ENCODE results near the gene PM20D1. TPM values are rescaled to one million over a fixed set of nuclear protein-coding genes. Genes with fewer than 3 reads are reported as not detected.

Gene PM20D1
- total RNA-seq, 1 experiment from 2014 or later = 0.37 TPM

DNA sequence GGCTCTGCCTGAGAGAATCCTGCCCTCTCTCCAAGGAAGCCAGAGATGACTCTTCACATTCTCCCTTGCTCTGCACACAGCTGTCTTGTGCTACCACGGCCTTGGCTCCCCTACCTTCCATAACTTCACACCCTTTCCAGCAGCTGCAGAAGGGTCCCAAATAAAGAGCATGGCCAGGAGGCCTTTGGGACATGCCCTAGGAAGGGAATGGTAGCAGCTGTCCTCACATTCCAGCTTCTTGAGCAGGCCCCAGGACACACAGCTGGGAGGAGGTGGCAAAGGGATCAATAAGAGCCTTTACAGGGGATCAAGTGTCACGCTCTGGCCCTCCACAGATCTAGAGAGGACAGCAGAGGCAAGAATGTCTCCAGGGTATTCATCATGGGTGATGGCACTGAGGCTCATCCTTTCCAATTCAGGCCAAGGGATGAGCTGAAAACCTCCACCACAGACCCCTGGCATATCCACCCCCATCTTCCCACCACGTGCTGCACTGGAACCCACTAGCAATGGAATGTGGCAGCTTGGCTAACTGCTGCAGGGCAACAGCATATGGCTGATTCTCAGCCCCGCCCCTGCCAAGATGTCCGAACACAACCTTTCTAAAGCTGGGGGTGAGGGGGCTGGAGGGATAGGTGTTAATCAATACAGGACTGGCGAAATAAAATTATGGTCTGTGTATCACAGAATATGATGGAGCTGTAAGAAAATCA, 56.8 kb downstream of the PM20D1 start:
- Mint-ChIP-seq H3K4me1 (0 out of 2 replicates have a peak, but pooled peaks cover 6% of the 10 kb centered on the region), H3K27me3 (ENCODE audit: low read depth) (no peaks in the 10 kb centered on the region), H3K27ac (peak overlapping the region; percentile 76; the same call in 1 of the 2 replicates), H3K9me3 (no peaks in the 10 kb centered on the region), H3K4me3 (no peak overlapping the region), H3K36me3 (peaks cover 40% of the 10 kb centered on the region)
- DNase-seq (ENCODE audit: low spot score) (no peak), ATAC-seq (no peak)
- ChIA-PET POLR2A (interaction anchor here (0.5 kb wide), 1 partner anchor 581 kb away, joined by 4 read pairs; no protein-coding TSS in a partner anchor), CTCF (interaction anchor here (1.7 to 3.5 kb wide), 5 partner anchors 18 to 193 kb away, joined by 4 to 124 read pairs (median 21); no protein-coding TSS in a partner anchor)
- TF ChIP-seq MYBL2 (CRISPR knock-in tag; IDR thresholded peaks at IDR 0.05) (no peak), USF2 (CRISPR knock-in tag; IDR thresholded peaks at IDR 0.05) (no peak), NR1H2 (CRISPR knock-in tag; IDR thresholded peaks at IDR 0.05) (no peak), ATF1 (CRISPR knock-in tag; IDR thresholded peaks at IDR 0.05) (no peak), CBFB (CRISPR knock-in tag; IDR thresholded peaks at IDR 0.05; ENCODE audit: low read depth) (no peak), ZNF416 (CRISPR knock-in tag; IDR thresholded peaks at IDR 0.05) (no peak), ZNF317 (CRISPR knock-in tag; IDR thresholded peaks at IDR 0.05; ENCODE audit: borderline replicate concordance, low read depth) (no peak), PRDM15 (CRISPR knock-in tag; IDR thresholded peaks at IDR 0.05) (no peak), SMAD4 (CRISPR knock-in tag; IDR thresholded peaks at IDR 0.05) (no peak), ZNF423 (CRISPR knock-in tag; IDR thresholded peaks at IDR 0.05) (no peak)
- TF ChIP-seq, protein P1, sequence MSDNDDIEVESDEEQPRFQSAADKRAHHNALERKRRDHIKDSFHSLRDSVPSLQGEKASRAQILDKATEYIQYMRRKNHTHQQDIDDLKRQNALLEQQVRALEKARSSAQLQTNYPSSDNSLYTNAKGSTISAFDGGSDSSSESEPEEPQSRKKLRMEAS (CRISPR knock-in tag; IDR thresholded peaks at IDR 0.05) = no peak
- TF ChIP-seq, protein P2, sequence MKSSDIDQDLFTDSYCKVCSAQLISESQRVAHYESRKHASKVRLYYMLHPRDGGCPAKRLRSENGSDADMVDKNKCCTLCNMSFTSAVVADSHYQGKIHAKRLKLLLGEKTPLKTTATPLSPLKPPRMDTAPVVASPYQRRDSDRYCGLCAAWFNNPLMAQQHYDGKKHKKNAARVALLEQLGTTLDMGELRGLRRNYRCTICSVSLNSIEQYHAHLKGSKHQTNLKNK (CRISPR knock-in tag; IDR thresholded peaks at IDR 0.05) = no peak
- TF ChIP-seq, protein P3, sequence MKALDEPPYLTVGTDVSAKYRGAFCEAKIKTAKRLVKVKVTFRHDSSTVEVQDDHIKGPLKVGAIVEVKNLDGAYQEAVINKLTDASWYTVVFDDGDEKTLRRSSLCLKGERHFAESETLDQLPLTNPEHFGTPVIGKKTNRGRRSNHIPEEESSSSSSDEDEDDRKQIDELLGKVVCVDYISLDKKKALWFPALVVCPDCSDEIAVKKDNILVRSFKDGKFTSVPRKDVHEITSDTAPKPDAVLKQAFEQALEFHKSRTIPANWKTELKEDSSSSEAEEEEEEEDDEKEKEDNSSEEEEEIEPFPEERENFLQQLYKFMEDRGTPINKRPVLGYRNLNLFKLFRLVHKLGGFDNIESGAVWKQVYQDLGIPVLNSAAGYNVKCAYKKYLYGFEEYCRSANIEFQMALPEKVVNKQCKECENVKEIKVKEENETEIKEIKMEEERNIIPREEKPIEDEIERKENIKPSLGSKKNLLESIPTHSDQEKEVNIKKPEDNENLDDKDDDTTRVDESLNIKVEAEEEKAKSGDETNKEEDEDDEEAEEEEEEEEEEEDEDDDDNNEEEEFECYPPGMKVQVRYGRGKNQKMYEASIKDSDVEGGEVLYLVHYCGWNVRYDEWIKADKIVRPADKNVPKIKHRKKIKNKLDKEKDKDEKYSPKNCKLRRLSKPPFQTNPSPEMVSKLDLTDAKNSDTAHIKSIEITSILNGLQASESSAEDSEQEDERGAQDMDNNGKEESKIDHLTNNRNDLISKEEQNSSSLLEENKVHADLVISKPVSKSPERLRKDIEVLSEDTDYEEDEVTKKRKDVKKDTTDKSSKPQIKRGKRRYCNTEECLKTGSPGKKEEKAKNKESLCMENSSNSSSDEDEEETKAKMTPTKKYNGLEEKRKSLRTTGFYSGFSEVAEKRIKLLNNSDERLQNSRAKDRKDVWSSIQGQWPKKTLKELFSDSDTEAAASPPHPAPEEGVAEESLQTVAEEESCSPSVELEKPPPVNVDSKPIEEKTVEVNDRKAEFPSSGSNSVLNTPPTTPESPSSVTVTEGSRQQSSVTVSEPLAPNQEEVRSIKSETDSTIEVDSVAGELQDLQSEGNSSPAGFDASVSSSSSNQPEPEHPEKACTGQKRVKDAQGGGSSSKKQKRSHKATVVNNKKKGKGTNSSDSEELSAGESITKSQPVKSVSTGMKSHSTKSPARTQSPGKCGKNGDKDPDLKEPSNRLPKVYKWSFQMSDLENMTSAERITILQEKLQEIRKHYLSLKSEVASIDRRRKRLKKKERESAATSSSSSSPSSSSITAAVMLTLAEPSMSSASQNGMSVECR (CRISPR knock-in tag; IDR thresholded peaks at IDR 0.05; ENCODE audit: borderline replicate concordance) = no peak

DNA sequence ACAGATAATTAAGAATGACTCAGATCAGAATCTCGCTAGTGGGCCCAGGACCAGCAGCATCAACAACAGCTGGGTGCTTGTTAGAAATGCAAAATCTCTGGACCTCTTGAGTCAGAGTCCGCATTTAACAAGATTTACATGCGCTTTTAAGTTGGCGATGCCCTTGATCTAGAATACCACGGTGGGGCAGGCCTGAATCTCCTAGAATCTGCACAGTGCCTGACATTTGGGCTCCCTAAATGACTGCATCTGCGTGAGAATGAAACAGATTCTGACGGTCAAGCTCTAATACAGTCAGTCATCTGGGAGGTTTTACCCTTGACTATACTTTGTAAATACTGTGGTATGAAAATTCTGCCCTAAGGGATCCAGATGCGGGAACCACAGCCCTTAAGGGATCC, 57.5 kb downstream of the PM20D1 start:
- no peak overlapping the region for H3K27ac Mint-ChIP-seq
- no peak for DNase-seq (ENCODE audit: low spot score)
- no peak overlapping the region for H3K4me3 Mint-ChIP-seq
- H3K4me1 Mint-ChIP-seq = 0 out of 2 replicates have a peak, but pooled peaks cover 6% of the 10 kb centered on the region
- ChIA-PET POLR2A (interaction anchor here (0.6 kb wide), 1 partner anchor 11 kb away, joined by 3 read pairs; no protein-coding TSS in a partner anchor), CTCF (interaction anchor here (0.6 to 3.5 kb wide), 23 partner anchors 10 to 204 kb away, joined by 3 to 124 read pairs (median 5); partner anchors contain the start of gene PM20D1)
- ATAC-seq = no peak
- no peaks in the 10 kb centered on the region for H3K27me3 Mint-ChIP-seq (ENCODE audit: low read depth)
- peaks cover 34% of the 10 kb centered on the region for H3K36me3 Mint-ChIP-seq
- no peaks in the 10 kb centered on the region for H3K9me3 Mint-ChIP-seq
- TF ChIP-seq, protein P3 (CRISPR knock-in tag; IDR thresholded peaks at IDR 0.05; ENCODE audit: borderline replicate concordance) = no peak
- no peak for TF ChIP-seq ZNF317 (CRISPR knock-in tag; IDR thresholded peaks at IDR 0.05; ENCODE audit: borderline replicate concordance, low read depth)
- no peak for TF ChIP-seq ZNF425 (CRISPR knock-in tag; conservative IDR thresholded peaks at IDR 0.05)
- no peak for TF ChIP-seq NR3C1 (CRISPR knock-in tag; conservative IDR thresholded peaks at IDR 0.05; ENCODE audit: low read depth)

Measured in WTC11 (cell line).